GM19468 (cell line): ENCODE data around the gene KRTAP19-2.
"Not testable (repeated sequence)": the region's sequence is repeated elsewhere in the genome, so short reads cannot be mapped to it uniquely, and the experiment has no call there.

ENCODE experiments used
- ATAC-seq: cut with Tn5 transposase; IDR thresholded peaks from one replicate; pipeline ENCODE4 v1.9.1; 2021; ENCODE audit warnings: mild to moderate bottlenecking, moderate library complexity, moderate number of reproducible peaks; ENCODE audit not compliant: unreplicated experiment; ENCODE audit errors: extremely low read depth

The KRTAP19-2 gene

GRCh38 chr21:30487336-30487735, at the start of gene KRTAP19-2:
TSS of gene KRTAP19-2 (minus strand) at chr21:30487436. CDS start at chr21:30487348, 88 bp downstream.
- ATAC-seq: no peak

GRCh38 chr21:30518876-30519275, 31.6 kb upstream of the KRTAP19-2 start:
- no peak for ATAC-seq

GRCh38 chr21:30515681-30516080, 28.4 kb upstream of the KRTAP19-2 start:
- ATAC-seq: no peak

GRCh38 chr21:30505621-30506205, 18.5 kb upstream of the KRTAP19-2 start:
- ATAC-seq: not testable (repeated sequence)

GRCh38 chr21:30502041-30502440, 14.8 kb upstream of the KRTAP19-2 start, which contains the start of gene KRTAP19-5:
TSS of gene KRTAP19-5 (minus strand) at chr21:30502141. CDS start at chr21:30502090, 51 bp downstream.
- ATAC-seq: no peak

- no peak for ATAC-seq
Measured at GRCh38 chr21:30497065-30497464, 9.8 kb upstream of the KRTAP19-2 start, which contains the start of gene KRTAP19-4. TSS of gene KRTAP19-4 (minus strand) at chr21:30497165. CDS start at chr21:30497110, 55 bp downstream.

GRCh38 chr21:30491963-30492428, 4.8 kb upstream of the KRTAP19-2 start, which contains the start of gene KRTAP19-3:
TSS of gene KRTAP19-3 (minus strand) at chr21:30492013. CDS start at chr21:30491957, 56 bp downstream.
- ATAC-seq: no peak

GRCh38 chr21:30486180-30486579, 1.1 kb downstream of the KRTAP19-2 start:
- ATAC-seq: no peak

- ATAC-seq: no peak
Measured at GRCh38 chr21:30482130-30482529, 5.1 kb downstream of the KRTAP19-2 start.

GRCh38 chr21:30480145-30480544, 7.1 kb downstream of the KRTAP19-2 start, which contains the start of gene KRTAP19-1:
TSS of gene KRTAP19-1 (minus strand) at chr21:30480367. CDS start at chr21:30480317, 50 bp downstream.
- ATAC-seq: no peak

GRCh38 chr21:30479259-30479658, 8.0 kb downstream of the KRTAP19-2 start:
- no peak for ATAC-seq

GRCh38 chr21:30478004-30478403, 9.2 kb downstream of the KRTAP19-2 start:
- ATAC-seq: no peak

GRCh38 chr21:30468900-30469714, 18.1 kb downstream of the KRTAP19-2 start:
- no peak for ATAC-seq

GRCh38 chr21:30463713-30464112, 23.5 kb downstream of the KRTAP19-2 start:
- ATAC-seq: no peak

- no peak for ATAC-seq
Measured at GRCh38 chr21:30448514-30448913, 38.7 kb downstream of the KRTAP19-2 start.

- ATAC-seq: no peak
Measured at GRCh38 chr21:30447056-30447455, 40.2 kb downstream of the KRTAP19-2 start.

GRCh38 chr21:30444204-30444603, 43.0 kb downstream of the KRTAP19-2 start:
- no peak for ATAC-seq

- ATAC-seq: no peak
Measured at GRCh38 chr21:30443226-30443625, 44.0 kb downstream of the KRTAP19-2 start.

GRCh38 chr21:30439975-30440374, 47.3 kb downstream of the KRTAP19-2 start, which contains the start of gene KRTAP15-1:
TSS of gene KRTAP15-1 (plus strand) at chr21:30440275. CDS start at chr21:30440328, 53 bp downstream.
- no peak for ATAC-seq
